Adipocyte (in vitro differentiated cells): ENCODE results near the gene MYO1E.
"Not testable (repeated sequence)": the region's sequence is repeated elsewhere in the genome, so short reads cannot be mapped to it uniquely, and the experiment has no call there.

Experiments used
- DNase-seq: peaks from one replicate; pipeline ENCODE4 v3.0.0-alpha.2; 2015; ENCODE audit warnings: low read depth
- H3K27me3 ChIP-seq: replicated peaks from 2 replicates; pipeline ENCODE4 v1.7.0; 2013; ENCODE audit warnings: mild to moderate bottlenecking, low read length, moderate library complexity; ENCODE audit not compliant: control insufficient read depth, insufficient read depth
- H3K36me3 ChIP-seq: 2 replicates; pipeline ENCODE4 v1.7.0; 2013; ENCODE audit warnings: low read length, mild to moderate bottlenecking, moderate library complexity; ENCODE audit not compliant: control insufficient read depth, insufficient read depth, severe bottlenecking
- H3K4me1 ChIP-seq: 2 replicates; pipeline ENCODE4 v1.7.0; 2013; ENCODE audit warnings: mild to moderate bottlenecking, low read length, moderate library complexity; ENCODE audit not compliant: control insufficient read depth, insufficient read depth
- H3K4me3 ChIP-seq: 2 replicates; pipeline ENCODE4 v1.7.0; 2013; ENCODE audit warnings: mild to moderate bottlenecking, low read length, moderate library complexity
- H3K9ac ChIP-seq: 2 replicates; pipeline ENCODE4 v1.7.0; 2013; ENCODE audit warnings: mild to moderate bottlenecking, low read length, moderate library complexity
- H3K9me3 ChIP-seq: 2 replicates; pipeline ENCODE4 v1.7.0; 2013; ENCODE audit warnings: mild to moderate bottlenecking, low read length, moderate library complexity; ENCODE audit not compliant: control insufficient read depth

The MYO1E gene

DNA sequence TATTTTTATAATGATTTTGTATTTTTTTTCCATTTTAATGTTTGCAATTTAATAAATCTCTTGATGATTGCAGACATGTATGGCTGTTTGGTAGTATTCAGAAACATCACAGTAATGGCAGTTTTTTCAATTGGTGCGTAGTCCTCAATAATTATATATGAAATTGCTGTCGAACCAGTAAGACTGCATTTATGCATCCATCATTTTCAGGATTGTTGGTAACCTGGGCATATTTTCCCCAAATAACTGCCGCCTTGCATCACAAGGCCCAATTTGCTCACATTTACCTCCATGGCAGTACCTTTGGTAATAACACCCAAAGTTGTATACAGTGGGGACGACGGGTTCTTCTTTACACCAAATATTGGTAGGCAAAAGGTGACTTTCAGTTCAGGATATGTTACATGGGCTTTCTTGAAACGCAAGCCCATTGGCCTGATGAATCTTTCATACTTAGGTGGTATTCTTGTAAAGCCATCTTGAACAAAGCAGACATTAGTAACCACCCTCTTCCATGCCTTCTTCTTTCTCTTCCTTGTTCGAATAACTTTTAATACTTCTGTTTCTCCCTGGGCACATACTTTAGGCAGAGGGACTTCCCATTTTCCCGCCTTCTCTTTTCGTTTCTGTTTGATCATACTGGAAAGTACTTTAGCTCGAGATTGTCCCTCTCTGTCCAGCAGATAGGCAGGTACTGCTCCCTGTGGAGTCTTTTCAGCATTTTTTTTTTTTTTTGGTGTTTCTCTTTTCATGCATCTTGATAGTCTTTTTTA, 28.6 kb upstream of the MYO1E start:
- H3K9me3 ChIP-seq, H3K4me1 ChIP-seq, H3K9ac ChIP-seq, H3K27me3 ChIP-seq, H3K4me3 ChIP-seq, DNase-seq, H3K36me3 ChIP-seq: not testable (repeated sequence)

DNA sequence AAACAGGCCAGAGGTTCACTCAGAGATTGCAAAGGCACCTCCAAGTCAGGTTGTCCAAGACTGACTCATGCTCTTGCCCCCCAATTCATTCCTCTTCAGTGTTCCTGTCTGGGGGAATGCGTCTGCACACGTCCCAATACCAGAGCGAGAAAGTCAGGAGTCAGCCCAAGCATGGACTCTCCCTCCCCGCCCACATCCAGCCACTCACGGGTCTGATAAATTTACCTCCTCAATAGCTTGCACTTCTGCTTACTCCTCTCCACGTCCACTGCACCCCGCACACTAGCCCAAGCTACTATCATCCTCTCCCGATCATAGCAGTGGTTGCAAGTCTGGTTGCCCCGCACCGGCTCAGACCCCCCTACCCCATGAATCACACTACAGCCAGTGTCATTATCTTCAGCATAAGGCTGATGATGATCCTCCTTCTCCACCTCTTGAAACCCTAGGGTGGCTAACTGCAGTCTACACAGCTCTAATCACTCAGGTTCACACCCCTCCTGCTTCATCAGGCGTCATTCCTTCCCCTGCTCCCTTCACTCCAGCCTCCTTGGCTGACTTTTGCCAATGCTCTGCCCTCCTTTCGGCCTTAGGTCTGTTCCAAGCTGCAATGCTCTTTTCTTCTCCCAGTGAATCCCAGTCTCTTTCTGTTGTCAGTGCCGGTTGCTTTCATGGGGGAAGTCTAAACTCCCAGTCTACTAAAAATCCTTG, 27.6 kb upstream of the MYO1E start:
- H3K9ac ChIP-seq, result no peak overlapping the region
- no peak overlapping the region for H3K4me3 ChIP-seq
- H3K27me3 ChIP-seq, result peaks cover 4% of the 10 kb centered on the region
- H3K4me1 ChIP-seq, result no peaks in the 10 kb centered on the region
- DNase-seq, result no peak
- H3K36me3 ChIP-seq, result no peaks in the 10 kb centered on the region
- no peaks in the 10 kb centered on the region for H3K9me3 ChIP-seq

DNA sequence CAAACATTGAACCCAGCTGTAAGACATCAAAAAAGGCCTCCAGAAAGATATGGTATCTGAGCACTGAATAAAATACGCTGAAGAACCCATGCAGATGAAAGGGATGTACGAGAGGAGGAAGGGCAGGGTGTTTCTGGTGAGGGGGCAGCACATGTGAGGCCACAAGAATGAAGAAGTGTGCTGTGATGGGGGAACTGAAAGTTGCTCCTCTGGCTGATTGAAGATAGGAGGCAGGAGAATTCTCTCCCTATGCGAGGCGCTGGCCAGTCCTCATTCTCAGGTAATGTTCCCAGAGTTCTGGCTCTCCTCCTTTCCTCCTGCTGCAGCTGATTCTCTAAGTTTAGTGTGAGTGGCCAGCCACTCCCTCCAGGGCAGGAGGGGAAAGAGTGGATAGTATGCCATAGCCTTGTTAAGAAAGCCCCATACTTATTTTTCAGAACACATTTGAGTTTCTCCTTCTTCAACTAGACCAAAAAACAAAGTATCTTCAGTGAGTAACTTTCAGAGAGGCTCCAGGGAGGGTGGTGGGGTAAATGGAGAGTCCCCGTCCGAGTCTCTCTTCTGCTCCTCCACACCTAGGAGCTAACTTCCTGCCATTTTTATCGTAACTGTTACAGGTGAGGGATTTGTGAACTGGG, 26.9 kb upstream of the MYO1E start:
- DNase-seq, result no peak
- H3K27me3 ChIP-seq, result peaks cover 4% of the 10 kb centered on the region
- H3K36me3 ChIP-seq, result no peaks in the 10 kb centered on the region
- no peaks in the 10 kb centered on the region for H3K4me1 ChIP-seq
- H3K9ac ChIP-seq, result no peak overlapping the region
- H3K9me3 ChIP-seq, result no peaks in the 10 kb centered on the region
- H3K4me3 ChIP-seq, result no peak overlapping the region

DNA sequence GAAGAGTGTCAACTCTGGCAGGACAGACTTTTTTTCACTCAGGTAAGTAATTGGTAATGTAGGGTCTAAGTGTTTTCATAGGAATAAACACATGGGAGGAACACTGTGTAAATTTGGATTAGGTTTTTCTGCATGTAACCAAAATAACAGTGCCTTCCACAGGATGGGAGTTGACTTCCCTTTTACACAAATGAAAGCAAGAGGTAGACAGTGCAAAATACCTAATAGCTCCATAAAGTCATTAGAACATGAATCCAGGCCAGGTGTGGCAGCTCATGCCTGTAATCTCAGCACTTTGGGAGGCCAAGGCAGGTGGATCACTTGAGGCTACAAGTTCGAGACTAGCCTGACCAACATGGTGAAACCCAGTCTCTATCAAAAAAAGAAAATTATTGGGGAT, 25.5 kb upstream of the MYO1E start:
- H3K9ac ChIP-seq, result no peak overlapping the region
- H3K4me1 ChIP-seq, result no peaks in the 10 kb centered on the region
- no peaks in the 10 kb centered on the region for H3K9me3 ChIP-seq
- peaks cover 4% of the 10 kb centered on the region for H3K27me3 ChIP-seq
- H3K36me3 ChIP-seq, result no peaks in the 10 kb centered on the region
- no peak overlapping the region for H3K4me3 ChIP-seq
- DNase-seq, result no peak

DNA sequence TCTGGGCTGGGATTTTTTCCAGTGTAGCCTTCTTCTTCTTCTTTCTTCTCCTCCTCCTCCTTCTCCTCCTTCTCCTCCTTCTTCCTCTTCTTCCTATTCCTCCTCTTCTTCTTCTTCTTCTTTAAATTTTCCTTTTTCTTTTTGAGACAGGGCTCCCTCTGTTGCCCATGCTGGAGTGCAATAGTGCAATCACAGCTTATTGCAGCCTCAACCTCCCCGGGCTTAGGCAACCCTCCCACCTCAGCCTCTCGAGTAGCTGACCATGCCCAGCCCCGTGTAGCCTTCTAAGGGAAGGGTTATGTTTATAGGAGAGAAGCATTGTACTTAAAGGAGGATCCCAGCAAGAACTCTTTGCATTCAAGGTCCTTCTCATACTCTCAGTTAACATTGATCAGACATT, 24.0 kb upstream of the MYO1E start:
- Histone ChIP-seq H3K4me1 (no peaks in the 10 kb centered on the region), H3K4me3 (no peak overlapping the region), H3K9me3 (no peaks in the 10 kb centered on the region), H3K36me3 (no peaks in the 10 kb centered on the region), H3K9ac (no peak overlapping the region), H3K27me3 (peaks cover 4% of the 10 kb centered on the region)
- DNase-seq, result no peak

DNA sequence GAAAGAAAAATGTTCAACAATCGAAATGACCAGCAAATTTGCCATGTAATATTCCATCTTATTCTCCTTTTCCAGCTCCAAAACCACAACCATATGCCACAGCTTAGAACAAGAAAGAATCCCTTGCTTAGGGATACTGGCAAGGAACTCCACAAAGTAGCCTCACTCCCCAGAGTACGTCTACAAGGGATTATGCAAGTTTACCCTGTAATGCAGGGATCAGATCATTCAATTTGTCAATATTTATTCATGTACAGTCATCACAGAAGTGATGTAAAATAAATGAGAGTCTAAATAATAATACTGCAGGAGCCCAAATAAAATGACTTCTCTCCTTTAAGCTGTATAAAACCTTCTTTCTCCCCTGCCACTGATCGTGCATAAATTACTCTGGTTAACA, 23.5 kb upstream of the MYO1E start:
- H3K9ac ChIP-seq, result no peak overlapping the region
- no peak overlapping the region for H3K4me3 ChIP-seq
- H3K9me3 ChIP-seq, result no peaks in the 10 kb centered on the region
- no peak for DNase-seq
- no peaks in the 10 kb centered on the region for H3K4me1 ChIP-seq
- peaks cover 4% of the 10 kb centered on the region for H3K27me3 ChIP-seq
- no peaks in the 10 kb centered on the region for H3K36me3 ChIP-seq

DNA sequence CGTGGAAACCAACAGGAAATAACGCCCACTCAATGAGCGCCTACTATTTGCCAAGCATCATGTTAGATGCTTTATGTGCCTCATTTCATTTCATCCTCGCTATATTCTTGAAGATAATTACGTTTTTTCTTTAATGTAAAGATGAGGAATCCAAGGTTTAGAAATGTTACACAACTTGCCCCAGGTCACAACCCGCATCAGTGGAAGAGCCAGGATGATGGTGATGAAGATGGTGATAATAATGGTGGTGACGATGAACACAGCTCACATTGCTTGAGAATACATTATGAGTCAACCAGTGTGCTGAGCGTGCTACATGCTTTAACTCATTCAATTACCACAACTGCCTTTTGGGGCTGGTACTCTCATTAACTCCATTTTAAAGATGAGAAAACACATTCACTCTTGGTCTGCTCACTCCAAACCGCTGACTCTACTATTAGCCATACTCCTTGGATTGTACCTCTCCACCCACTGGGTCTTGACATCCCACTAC, 21.5 kb upstream of the MYO1E start:
- Histone ChIP-seq H3K9me3 (no peaks in the 10 kb centered on the region), H3K4me1 (no peaks in the 10 kb centered on the region), H3K9ac (no peak overlapping the region), H3K4me3 (no peak overlapping the region), H3K27me3 (peaks cover 4% of the 10 kb centered on the region), H3K36me3 (no peaks in the 10 kb centered on the region)
- no peak for DNase-seq

DNA sequence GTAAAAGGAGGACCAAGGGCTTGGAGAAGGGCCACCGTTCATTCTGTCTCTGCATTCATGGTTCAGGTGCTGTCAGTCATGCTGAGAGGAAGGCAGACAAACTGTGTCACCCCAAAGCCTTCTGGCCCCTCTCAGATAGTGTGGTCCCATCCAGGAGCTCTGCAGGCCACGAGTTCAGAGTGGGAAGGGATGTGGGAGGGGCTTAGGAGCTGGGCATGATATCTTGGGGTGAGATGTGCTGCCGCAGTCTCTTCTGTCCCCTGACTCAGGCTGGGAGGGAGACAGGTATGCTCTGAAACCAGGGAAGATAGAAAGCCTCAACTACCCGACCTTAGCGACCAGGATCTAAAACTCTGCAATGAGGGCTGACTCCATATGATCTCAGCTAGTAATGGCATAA, 19.6 kb upstream of the MYO1E start:
- Histone ChIP-seq H3K4me3 (no peak overlapping the region), H3K27me3 (no peaks in the 10 kb centered on the region), H3K36me3 (no peaks in the 10 kb centered on the region), H3K9me3 (no peaks in the 10 kb centered on the region), H3K9ac (no peak overlapping the region), H3K4me1 (peaks cover 13% of the 10 kb centered on the region)
- no peak for DNase-seq

DNA sequence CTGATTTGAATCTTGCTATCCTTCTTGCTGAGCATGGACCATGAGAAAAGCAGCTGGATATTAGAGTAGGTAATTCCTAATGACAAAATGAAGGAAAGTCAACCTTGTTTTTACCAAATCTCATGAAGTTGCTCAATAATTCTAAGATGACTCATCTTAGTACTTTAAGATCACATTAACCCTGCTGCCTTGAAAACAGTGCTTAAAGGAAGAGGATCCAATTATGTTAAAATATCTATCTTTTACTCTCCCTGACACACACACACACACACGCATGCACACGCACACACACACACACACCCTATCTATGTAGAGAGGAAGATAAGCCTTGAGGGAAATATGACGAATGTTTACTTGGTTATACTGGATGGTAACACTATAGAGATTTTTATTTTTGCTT, 16.0 kb upstream of the MYO1E start:
- H3K9me3 ChIP-seq, result no peaks in the 10 kb centered on the region
- H3K4me1 ChIP-seq, result peaks cover 13% of the 10 kb centered on the region
- no peaks in the 10 kb centered on the region for H3K27me3 ChIP-seq
- no peaks in the 10 kb centered on the region for H3K36me3 ChIP-seq
- DNase-seq, result peak; percentile 75
- peak overlapping the region; percentile 12 for H3K4me3 ChIP-seq
- no peak overlapping the region for H3K9ac ChIP-seq

DNA sequence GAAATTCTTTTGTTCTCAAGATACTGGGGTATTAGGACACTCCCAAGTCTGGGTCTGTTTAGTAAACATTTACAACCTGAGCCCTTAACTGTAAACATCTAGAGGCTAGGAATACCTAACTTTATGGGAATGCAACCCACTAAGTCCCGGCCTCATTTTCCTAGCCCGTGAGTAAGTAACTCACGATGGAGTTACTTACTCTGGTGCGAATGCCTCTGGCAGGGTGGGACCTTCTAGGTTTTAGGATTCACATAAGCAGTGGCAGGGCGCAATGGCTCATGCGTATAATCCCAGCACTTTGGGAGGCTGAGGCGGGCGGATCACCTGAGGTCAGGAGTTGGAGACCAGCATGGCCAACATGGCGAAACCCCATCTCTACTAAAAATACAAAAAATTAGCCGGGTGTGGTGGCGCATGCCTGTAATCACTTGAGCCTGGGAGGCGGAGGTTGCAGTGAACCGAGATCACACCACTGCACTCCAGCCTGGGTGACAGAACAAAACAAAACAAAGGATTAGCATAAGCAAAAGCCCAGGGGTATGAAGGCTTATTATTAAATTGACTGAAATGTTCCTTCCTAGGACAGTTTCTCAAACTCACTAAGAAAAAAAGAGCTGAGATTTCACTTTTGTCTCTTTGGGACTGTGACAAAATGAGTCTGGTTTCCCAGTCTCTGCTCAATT, 14.7 kb upstream of the MYO1E start:
- H3K4me1 ChIP-seq, result peaks cover 13% of the 10 kb centered on the region
- H3K36me3 ChIP-seq, DNase-seq, H3K9ac ChIP-seq, H3K4me3 ChIP-seq, H3K27me3 ChIP-seq, H3K9me3 ChIP-seq: not testable (repeated sequence)

DNA sequence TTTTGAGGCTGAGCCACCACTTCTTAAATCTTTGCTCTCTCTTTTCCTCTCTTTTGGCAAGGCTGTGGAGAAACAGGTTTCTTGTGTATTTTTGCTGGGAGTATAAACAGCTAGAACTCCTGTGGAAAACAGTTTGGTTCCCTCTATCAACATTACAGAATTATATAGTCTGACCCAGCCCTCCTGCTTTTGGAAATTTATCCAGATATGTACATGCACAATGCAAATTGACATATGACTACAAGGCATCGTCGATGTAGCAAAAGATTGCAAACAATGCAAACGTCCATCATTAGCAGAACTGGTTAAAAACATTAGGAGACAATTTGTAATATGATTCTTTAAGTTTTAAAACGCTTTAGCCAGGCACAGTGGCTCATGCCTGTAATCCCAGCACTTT, 12.5 kb upstream of the MYO1E start:
- no peaks in the 10 kb centered on the region for H3K36me3 ChIP-seq
- no peak for DNase-seq
- peaks cover 13% of the 10 kb centered on the region for H3K4me1 ChIP-seq
- H3K9ac ChIP-seq, result no peak overlapping the region
- no peak overlapping the region for H3K4me3 ChIP-seq
- no peaks in the 10 kb centered on the region for H3K27me3 ChIP-seq
- no peaks in the 10 kb centered on the region for H3K9me3 ChIP-seq
